ENCODE data around the gene DPY19L3.

- TF ChIP-seq POLR2A (IDR thresholded peaks at IDR 0.05) = no peak
- TF ChIP-seq, protein P1, sequence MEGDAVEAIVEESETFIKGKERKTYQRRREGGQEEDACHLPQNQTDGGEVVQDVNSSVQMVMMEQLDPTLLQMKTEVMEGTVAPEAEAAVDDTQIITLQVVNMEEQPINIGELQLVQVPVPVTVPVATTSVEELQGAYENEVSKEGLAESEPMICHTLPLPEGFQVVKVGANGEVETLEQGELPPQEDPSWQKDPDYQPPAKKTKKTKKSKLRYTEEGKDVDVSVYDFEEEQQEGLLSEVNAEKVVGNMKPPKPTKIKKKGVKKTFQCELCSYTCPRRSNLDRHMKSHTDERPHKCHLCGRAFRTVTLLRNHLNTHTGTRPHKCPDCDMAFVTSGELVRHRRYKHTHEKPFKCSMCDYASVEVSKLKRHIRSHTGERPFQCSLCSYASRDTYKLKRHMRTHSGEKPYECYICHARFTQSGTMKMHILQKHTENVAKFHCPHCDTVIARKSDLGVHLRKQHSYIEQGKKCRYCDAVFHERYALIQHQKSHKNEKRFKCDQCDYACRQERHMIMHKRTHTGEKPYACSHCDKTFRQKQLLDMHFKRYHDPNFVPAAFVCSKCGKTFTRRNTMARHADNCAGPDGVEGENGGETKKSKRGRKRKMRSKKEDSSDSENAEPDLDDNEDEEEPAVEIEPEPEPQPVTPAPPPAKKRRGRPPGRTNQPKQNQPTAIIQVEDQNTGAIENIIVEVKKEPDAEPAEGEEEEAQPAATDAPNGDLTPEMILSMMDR (IDR thresholded peaks at IDR 0.05) = no peak
These were observed 74.8 kb downstream of the DPY19L3 start for GRCh38 chr19:32480321-32480720.

Measured in vagina (tissue), 2 donors.